K562 (cell line): ENCODE data around the gene CNTROB. TPM values are rescaled to one million over a fixed set of nuclear protein-coding genes. Genes with fewer than 3 reads are reported as not detected.

Experiments
- CAMTA2 ChIP-seq: fragments of 250-450 bp; sonication (Bioruptor Pico); conservative IDR thresholded peaks from 2 replicates; pipeline ENCODE4 v1.5.1; 2022
- FOSL1 ChIP-seq: fragments of 200-800 bp; sonication (Bioruptor generic); conservative IDR thresholded peaks from 2 replicates; pipeline ENCODE4 v1.6.1; 2016; ENCODE audit warnings: missing genetic modification characterization, missing compliant biosample characterization
- FOXP1 ChIP-seq: sonication (generic); formaldehyde crosslinking; IDR thresholded peaks from 2 replicates; pipeline ENCODE4 v1.8.0; 2022; ENCODE audit warnings: mild to moderate bottlenecking, missing genetic modification reagents
- MCM3 ChIP-seq: fragments of 450-650 bp; IDR thresholded peaks from 2 replicates; pipeline ENCODE4 v1.6.1; 2016
- MNT ChIP-seq, 2 experiments: fragments of 450-650 bp; conservative IDR thresholded peaks; 2 replicates each; pipeline ENCODE4 v1.6.1; 2017; ENCODE audit warnings: mild to moderate bottlenecking in 2 of 2, moderate library complexity in 2 of 2
- RBM17 ChIP-seq: fragments of 200-400 bp; formaldehyde crosslinking; IDR thresholded peaks from 2 replicates; pipeline ENCODE4 v1.6.1; 2017; ENCODE audit warnings: low read depth, mild to moderate bottlenecking, low read length, borderline replicate concordance
- RBM22 ChIP-seq: fragments of 200-400 bp; formaldehyde crosslinking; IDR thresholded peaks from 2 replicates; pipeline ENCODE4 v1.6.1; 2018; ENCODE audit warnings: low read length, low read depth; ENCODE audit not compliant: poor library complexity, severe bottlenecking
- ZNF121 ChIP-seq: sonication (generic); formaldehyde crosslinking; conservative IDR thresholded peaks from 2 replicates; pipeline ENCODE4 v1.8.0; 2022; ENCODE audit warnings: missing genetic modification reagents
- polyA plus RNA-seq, 8 experiments: library from polyadenylated mRNA; depleted of rRNA in 4 of 8; stranded (reverse) in 5 of 8; unstranded in 3 of 8; fragments of >200 nt; fragmentation: Nextera tagmentation in 2 of 8; fragmentation: Illumina TruSeq in 1 of 8; extraction: Ambion mirVana in 2 of 8; extraction: Trizol in 1 of 8; gene quantifications; 2 replicates each; pipeline versions ENCODE4 v1.2.1 to v1.2.3, GENCODE V29; 2011 to 2014; ENCODE audit warnings: inconsistent platforms in 1 of 8, missing spikeins in 1 of 8
- total RNA-seq, 7 experiments: library from RNA; depleted of rRNA in 6 of 7; stranded (reverse); fragments of >200 nt in 6 of 7; fragmentation: Illumina TruSeq in 2 of 7; extraction: Trizol in 2 of 7; gene quantifications; 2 replicates each; pipeline versions ENCODE4 v1.2.1 to v1.2.3, GENCODE V29; 2011 to 2021; ENCODE audit warnings: low replicate concordance in 1 of 7
- TF ChIP-seq, protein P1 (sequence below): fragments of 450-650 bp; IDR thresholded peaks from 2 replicates; pipeline ENCODE4 v1.6.1; 2016; ENCODE audit warnings: low read depth
- TF ChIP-seq, protein P2 (sequence below), 2 experiments: fragments of 450-650 bp in 1 of 2; sonication (generic) in 1 of 2; formaldehyde crosslinking in 1 of 2; IDR thresholded peaks in 1 of 2; conservative IDR thresholded peaks in 1 of 2; 2 replicates each; pipeline versions ENCODE4 v1.6.1 to v1.8.1; 2016 to 2023; ENCODE audit warnings: mild to moderate bottlenecking in 2 of 2, moderate library complexity in 2 of 2, inconsistent platforms in 1 of 2, missing genetic modification reagents in 1 of 2

The CNTROB gene
- total and polyA plus RNA-seq, 9 of the 15 experiments (the other 6 are each of a cell fraction or from before 2014, with no cell fraction given) = 1.9 to 33.3 (median 23.0) TPM

DNA sequence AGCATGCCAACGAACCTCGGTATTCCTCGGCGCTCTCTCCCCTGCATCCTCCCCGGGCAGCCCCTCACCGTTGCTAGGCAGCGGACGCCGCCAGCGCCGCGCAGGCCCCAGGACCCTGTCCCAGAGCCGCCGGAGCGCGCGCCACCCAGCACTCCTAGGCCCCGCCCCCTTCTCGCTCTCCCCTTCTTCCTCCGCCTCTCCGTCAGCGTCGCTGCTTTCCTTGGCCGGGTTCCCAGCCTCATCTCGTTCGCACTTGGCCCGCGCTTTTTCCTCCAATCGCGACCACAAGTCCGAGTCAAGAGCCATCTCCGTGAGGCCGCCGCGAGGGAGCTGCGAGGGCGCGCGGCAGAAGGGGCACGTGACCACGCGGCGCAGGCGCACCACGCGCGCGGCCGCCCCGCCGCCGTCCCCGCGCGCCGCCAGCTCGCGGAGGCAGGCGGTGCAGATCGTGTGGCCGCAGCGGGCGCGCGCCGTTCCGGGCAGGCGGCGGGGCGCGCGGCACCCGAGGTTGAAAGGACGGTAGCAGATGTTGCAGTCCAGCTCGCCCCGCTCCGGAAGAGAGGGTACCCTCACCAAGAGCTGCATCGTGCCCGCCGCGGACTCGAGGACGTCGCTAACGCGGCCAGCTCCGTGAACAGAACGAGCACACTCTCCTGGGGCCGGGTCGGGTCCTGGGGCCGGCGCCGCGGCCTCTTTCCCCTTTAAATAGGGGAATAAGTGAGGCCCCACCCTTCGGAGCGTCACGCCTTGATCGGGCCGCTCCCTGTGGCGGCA lies 16.2 kb upstream of the CNTROB start, which contains the start of gene RNF227 (continued):
- TF ChIP-seq, protein P1, sequence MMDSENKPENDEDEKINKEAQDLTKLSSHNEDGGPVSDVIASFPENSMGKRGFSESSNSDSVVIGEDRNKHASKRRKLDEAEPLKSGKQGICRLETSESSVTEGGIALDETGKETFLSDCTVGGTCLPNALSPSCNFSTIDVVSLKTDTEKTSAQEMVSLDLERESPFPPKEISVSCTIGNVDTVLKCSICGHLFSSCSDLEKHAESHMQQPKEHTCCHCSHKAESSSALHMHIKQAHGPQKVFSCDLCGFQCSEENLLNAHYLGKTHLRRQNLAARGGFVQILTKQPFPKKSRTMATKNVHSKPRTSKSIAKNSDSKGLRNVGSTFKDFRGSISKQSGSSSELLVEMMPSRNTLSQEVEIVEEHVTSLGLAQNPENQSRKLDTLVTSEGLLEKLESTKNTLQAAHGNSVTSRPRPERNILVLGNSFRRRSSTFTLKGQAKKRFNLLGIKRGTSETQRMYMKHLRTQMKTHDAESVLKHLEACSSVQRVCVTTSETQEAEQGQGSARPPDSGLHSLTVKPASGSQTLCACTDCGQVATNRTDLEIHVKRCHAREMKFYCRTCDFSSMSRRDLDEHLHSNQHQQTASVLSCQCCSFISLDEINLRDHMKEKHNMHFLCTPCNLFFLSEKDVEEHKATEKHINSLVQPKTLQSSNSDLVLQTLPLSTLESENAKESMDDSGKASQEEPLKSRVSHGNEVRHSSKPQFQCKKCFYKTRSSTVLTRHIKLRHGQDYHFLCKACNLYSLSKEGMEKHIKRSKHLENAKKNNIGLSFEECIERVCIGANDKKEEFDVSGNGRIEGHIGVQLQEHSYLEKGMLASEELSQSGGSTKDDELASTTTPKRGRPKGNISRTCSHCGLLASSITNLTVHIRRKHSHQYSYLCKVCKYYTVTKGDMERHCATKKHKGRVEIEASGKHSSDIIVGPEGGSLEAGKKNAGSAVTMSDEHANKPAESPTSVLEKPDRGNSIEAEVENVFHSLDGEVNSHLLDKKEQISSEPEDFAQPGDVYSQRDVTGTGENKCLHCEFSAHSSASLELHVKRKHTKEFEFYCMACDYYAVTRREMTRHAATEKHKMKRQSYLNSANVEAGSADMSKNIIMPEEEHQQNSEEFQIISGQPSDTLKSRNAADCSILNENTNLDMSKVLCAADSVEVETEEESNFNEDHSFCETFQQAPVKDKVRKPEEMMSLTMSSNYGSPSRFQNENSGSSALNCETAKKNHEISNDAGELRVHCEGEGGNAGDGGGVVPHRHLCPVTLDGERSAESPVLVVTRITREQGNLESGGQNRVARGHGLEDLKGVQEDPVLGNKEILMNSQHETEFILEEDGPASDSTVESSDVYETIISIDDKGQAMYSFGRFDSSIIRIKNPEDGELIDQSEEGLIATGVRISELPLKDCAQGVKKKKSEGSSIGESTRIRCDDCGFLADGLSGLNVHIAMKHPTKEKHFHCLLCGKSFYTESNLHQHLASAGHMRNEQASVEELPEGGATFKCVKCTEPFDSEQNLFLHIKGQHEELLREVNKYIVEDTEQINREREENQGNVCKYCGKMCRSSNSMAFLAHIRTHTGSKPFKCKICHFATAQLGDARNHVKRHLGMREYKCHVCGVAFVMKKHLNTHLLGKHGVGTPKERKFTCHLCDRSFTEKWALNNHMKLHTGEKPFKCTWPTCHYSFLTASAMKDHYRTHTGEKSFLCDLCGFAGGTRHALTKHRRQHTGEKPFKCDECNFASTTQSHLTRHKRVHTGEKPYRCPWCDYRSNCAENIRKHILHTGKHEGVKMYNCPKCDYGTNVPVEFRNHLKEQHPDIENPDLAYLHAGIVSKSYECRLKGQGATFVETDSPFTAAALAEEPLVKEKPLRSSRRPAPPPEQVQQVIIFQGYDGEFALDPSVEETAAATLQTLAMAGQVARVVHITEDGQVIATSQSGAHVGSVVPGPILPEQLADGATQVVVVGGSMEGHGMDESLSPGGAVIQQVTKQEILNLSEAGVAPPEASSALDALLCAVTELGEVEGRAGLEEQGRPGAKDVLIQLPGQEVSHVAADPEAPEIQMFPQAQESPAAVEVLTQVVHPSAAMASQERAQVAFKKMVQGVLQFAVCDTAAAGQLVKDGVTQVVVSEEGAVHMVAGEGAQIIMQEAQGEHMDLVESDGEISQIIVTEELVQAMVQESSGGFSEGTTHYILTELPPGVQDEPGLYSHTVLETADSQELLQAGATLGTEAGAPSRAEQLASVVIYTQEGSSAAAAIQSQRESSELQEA = no peak
- TF ChIP-seq RBM17 (no peak), RBM22 (no peak), MNT (conservative IDR thresholded peaks at IDR 0.05) (peak; percentile 60 to 70), ZNF121 (CRISPR knock-in tag) (0 out of 2 replicates have a peak, but pooled peaks have one; percentile 10), FOSL1 (tag) (peak; percentile 34; the same call in 1 of the 2 replicates), CAMTA2 (no peak), FOXP1 (CRISPR knock-in tag) (peak; percentile 98), MCM3 (no peak)
- TF ChIP-seq, protein P2, sequence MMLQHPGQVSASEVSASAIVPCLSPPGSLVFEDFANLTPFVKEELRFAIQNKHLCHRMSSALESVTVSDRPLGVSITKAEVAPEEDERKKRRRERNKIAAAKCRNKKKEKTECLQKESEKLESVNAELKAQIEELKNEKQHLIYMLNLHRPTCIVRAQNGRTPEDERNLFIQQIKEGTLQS (IDR thresholded peaks at IDR 0.05) = no peak
- TF ChIP-seq, protein P2 (CRISPR knock-in tag; conservative IDR thresholded peaks at IDR 0.05) = no peak
